ENCODE data around the gene ZNF195.
"Not testable (repeated sequence)": the region's sequence is repeated elsewhere in the genome, so short reads cannot be mapped to it uniquely, and the experiment has no call there.

ZNF195 gene

DNA sequence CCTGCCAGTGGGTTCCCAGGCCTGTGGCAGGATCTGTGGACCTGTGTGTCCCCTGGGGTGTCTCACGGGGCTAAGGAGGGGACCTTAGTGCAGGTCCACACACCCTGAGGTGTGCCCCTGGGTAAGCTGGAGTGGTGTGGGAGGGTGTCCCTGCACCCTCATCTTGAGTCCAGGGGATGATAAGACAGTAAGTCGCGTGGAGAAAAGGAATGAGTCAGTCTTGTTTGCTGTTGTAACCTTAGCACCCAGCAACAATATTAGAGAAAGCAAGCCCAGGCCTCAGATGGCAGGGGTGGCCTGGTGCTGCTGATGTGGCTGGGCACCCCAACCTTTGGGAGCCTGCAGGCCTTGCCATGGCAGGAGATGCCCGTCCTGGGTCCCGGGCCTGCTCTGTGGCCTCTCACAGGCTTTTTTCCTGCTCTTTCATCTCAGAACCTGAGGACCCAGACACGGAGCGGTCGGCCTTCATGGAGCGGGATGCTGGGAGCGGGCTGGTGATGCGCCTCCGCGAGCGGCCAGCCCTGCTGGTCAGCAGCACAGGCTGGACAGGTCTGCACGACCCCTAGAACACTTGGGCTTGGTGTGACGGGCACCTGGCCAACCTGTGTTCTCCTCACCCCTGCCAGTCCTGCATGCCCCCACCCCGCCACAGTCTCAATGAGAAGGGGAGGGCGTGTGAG, 23.4 kb upstream of the ZNF195 start:
- not testable (repeated sequence) for DNase-seq (ENCODE audit: low spot score)

DNA sequence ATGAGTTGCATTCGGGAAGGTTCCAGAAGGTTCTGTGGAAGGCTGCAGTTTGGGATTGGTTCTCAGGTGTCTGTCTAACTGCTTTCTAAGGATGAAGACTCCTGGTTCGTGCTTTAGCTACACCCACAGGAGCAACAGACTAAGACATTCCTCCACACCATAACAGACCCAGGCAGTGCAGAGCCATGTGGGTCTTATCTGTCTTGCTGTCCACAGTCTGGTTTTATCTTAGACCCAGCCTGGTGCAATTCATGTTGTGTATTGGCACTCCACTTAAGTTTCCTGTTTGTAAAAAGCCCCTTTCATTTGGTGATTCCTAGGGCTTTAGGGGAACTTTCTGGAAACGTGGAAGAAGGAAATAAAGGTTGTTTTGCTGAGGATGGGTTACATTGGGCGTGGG, 22.1 kb upstream of the ZNF195 start:
- not testable (repeated sequence) for DNase-seq (ENCODE audit: low spot score)

DNA sequence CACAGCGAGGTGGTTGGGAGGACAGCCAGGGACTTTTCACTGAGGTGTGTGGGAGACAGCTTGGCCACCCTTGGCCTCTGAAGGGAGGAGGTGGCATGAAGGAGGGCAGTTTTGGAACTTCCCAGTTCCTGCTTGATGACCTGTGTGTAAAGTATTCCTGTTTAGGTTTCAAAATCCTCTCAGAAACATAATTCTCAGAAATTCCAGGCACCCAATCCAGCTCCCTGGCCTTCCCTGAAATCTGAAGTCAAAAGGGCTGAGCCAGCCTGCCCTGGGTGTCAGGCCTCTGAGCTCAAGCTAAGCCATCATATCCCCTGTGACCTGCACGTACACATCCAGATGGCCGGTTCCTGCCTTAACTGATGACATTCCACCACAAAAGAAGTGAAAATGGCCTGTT, 19.6 kb upstream of the ZNF195 start:
- not testable (repeated sequence) for DNase-seq (ENCODE audit: low spot score)

DNA sequence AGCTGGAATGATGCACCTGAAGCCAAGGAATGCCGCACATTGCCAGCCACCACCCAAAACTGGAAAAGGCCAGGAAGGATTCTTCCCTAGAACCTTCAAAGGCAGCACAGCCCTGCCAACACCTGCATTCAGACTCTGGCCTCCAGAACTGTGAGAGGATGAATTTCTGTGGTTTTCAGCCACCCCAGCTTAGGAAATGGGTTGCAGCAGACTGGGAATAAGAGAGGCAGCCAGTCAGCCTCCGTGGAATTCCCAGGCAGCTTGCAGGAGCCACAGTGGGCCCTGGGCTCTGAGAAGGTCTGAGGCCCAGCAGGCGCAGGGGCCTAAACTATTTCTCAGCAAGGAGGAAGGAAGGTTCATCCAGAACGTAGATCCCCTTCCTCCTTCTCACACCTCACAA, 19.2 kb upstream of the ZNF195 start:
- DNase-seq (ENCODE audit: low spot score) = not testable (repeated sequence)

DNA sequence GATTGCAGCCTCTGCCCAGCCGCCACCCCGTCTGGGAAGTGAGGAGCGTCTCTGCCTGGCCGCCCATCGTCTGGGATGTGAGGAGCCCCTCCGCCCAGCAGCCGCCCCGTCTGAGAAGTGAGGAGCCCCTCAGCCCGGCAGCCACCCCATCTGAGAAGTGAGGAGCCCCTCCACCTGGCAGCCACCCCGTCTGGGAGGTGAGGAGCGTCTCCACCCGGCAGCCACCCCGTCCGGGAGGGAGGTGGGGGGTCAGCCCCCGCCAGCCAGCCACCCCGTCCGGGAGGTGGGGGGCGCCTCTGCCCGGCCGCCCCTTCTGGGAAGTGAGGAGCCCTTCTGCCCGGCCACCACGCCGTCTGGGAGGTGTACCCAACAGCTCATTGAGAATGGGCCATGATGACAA, 18.3 kb upstream of the ZNF195 start:
- DNase-seq (ENCODE audit: low spot score) = not testable (repeated sequence)

DNA sequence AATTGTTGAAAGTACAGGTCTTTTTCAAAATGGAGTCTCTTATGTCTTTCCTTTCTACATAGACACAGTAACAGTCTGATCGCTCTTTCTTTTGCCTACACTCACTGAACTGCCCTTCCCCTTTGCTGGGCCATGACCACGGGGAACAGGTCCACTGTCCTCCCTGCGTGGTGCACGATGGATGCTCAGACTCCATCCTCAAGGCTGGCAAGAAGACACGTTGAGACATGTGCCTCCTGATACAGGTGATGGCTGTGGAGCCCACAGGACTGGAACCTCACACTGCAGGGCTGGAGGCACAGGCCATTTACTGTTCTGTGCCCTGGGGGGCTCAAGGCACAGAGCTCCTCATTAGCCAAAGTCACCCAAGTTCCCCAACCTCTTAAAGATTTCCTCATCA, 16.5 kb upstream of the ZNF195 start:
- not testable (repeated sequence) for DNase-seq (ENCODE audit: low spot score)

DNA sequence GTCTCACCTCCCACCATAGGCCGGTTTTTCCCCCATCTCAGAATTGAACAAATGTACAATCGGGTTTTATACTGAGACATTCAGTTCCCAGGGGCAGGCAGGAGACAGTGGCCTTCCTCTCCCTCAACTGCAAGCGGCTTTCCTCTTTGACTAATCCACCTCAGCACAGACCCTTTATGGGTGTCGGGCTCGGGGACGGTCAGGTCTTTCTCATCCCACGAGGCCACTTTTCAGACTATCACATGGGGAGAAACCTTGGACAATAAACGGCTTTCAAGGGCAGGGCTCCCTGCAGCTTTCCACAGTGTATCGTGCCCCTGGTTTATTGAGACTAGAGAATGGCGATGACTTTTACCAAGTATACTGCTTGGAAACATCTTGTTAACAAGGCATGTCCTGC, 16.0 kb upstream of the ZNF195 start:
- DNase-seq (ENCODE audit: low spot score) = not testable (repeated sequence)

DNA sequence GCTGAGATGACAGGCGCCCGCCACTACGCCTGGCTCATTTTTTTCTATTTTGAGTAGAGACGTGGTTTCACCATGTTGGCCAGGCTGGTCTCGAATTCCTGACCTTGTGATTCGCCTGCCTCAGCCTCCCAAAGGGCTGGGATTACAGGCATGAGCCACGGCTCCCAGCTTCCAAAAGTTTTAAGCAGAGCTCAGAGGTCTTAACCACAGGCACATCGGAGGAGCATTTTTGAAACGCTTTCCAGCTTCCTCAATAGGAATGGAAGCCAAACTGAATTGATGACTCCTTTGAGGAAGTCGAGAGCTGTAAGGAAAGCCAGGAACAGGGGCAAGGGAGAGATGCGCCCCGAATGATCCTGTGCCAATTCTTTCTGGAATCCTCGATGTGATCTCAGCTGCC, 14.5 kb upstream of the ZNF195 start:
- DNase-seq (ENCODE audit: low spot score) = not testable (repeated sequence)

DNA sequence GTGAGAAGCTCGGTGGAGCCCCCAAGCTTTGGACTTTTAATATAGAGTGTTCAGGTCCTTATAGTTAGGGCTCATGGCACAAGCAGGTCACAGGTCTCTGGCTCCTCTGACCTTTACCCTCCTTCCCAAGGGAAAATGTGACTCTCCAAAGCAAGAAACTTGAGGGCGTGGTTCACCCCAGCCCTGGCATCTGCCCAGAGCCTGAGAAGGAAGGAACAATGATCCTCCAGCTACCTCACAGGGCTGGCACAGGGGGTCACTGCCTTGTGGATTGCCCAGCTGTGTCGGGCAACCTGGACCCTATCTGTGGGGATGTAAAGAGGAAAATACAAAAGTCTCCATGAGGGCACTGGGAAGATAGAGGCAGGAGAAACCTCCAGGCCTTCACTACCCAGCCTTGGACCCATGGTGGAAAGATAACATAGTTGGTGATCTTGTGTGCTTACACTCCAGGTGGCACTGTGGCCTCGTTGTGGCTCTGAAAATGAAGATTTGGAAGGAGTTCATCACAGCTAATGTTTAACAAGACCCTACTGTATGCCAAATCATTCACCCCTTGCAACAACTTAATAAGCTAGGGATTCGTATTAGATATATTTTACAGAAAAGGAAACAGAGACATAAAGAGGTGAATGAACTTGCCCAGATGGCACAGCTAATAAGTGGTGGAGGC, 3.8 kb upstream of the ZNF195 start:
- no peak for DNase-seq (ENCODE audit: low spot score)

DNA sequence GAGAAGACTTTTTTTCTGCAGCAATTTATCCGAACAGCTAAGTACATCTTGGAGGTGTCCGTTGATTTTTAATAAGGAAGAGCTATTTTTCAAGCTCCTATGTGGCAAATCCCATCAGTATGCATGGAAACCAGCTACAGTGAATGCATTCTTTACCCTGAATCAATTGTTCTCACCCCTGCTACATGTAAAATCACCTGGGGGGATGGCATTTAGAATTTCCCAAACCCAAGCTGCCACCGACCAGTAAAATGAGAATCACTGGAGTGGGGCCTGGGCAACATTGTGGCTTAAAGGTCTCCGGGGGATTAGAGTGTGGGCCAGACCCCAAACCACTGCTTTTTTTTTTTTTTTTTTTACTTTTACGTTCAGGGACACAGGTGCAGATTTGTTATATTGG, 2.8 kb upstream of the ZNF195 start:
- no peak for DNase-seq (ENCODE audit: low spot score)

DNA sequence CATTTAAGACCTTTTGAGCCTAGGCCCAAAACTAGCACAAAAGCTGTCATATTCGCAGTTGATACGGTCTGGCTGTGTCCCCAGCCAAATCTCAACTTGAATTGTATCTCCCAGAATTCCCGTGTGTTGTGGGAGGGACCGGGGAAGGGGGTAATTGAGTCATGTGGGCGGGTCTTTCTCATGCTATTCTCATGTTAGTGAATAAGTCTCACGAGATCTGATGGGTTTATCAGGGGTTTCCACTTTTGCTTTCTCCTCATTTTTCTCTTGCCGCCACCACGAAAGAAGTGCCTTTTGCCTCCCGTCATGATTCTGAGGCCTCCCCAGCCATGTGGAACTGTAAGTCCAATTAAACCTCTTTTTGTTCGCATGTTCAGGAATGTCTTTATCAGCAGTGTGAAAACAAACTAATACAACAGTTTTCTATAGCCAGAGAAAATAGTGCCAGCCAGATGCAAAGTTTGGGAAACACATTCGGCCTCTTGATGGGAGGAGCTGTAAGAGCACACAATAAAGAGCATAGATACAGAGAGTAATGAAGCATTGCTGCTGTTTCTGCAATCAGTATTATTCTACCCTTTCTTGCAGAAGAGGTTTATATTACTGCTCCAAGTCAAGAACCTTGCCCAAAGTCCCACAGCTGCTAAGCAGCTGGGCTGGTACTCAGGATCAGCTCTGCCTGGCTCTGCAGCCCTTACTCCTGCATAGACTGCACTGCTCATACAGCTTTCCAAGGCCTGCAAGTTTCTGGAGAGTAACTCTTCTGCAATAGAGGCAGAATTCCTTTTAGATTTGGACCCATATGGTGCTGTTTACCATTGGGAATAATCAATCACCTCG, 2.0 kb upstream of the ZNF195 start:
- DNase-seq (ENCODE audit: low spot score) = no peak

DNA sequence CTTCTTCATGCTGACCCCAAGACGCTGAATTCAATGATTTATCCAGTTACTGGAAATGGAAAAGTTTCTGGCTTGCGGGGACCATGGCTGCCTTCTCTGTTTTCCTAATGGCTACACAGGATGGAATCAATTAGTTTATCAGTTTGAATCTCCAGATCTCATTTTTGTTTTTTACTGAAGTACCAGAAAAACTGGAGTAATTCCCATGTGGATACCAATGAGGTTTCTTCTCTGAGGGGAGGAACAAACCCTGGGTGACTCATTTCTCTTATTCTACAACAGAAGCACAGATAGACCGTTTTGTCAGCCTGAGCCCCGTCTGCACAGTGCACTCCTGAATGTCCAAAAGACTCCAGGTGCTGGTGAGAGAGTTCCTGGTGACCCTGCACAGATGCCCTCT, 3.4 kb downstream of the ZNF195 start:
- DNase-seq (ENCODE audit: low spot score) = peak; percentile 17

DNA sequence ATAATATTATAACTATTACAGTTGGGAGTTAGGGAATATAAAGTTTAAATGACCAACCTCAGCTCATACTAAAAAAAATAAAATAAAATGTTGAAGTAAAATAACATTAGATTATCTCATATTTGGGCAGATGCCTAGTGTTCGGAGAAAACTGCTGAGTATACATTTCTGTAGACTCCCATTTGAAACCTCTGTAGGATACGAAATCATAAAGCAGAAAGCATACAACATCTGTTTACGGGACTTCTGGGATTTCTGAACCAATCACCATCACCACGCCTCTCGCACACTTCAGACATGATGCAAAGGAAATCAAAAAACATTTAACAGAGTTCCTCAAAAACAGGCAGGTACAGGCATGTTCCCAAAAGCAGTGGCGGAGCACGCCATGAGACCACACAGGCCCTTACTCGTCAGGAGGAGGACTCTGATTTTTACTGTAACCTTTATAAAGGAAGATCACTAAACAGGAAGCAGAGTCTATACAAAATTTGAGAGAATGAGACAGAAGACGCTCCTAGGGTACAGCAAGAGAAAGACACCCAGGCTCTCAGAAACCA, 8.6 kb downstream of the ZNF195 start:
- no peak for DNase-seq (ENCODE audit: low spot score)

DNA sequence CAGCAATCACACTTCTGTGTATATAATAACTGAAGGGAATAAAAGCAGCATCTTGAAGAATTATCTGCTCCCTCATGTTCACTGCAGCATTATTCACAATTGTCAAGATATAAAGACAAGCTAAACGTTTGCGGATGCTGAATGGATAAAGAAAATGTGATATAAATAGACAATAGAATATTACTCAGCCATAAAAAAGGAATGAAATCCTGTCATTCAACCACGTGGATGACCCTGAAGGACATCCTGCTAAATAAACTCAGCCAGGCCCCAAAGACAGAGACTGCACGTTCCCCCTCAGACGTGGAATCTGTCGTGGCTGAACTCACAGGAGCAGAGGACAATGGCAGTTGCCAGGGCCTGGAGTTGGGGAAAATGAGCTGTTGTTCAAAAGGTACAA, 9.6 kb downstream of the ZNF195 start:
- DNase-seq (ENCODE audit: low spot score) = no peak

DNA sequence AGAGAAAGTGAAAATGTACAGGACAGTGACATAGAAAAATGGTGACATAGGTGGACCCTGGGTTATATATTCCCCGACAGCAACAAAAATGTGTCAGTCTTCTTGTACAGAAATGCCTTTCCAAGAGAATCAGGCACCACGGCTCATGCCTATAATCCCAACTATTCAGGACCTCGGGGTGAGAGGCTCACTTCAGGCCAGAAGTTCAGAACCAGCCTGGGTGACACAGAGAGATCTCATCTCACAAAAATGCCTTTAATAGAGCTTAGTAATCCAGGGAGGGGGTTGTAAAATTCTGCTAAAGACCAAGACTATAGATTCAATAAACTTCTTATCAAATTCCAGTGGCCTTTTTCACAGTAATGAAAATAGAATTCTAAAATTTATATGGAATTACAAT, 10.7 kb downstream of the ZNF195 start:
- no peak for DNase-seq (ENCODE audit: low spot score)

DNA sequence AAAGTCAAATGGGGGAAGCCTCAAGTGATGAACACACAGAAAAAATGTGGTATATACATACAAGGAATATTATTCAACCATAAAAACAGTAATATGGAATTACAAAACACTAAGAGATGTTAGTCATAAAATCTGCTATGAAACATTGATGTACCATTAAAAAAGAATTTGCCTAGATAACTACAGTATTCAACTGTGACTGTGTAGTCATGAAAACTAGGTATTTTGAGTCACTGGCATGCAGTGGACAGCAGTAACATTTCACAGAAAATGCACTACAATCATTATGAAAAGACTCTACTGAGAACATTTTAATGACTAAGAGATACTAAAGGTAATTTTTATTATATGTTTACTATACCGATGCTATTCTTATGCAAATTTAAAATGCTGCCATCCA, 11.7 kb downstream of the ZNF195 start:
- no peak for DNase-seq (ENCODE audit: low spot score)

DNA sequence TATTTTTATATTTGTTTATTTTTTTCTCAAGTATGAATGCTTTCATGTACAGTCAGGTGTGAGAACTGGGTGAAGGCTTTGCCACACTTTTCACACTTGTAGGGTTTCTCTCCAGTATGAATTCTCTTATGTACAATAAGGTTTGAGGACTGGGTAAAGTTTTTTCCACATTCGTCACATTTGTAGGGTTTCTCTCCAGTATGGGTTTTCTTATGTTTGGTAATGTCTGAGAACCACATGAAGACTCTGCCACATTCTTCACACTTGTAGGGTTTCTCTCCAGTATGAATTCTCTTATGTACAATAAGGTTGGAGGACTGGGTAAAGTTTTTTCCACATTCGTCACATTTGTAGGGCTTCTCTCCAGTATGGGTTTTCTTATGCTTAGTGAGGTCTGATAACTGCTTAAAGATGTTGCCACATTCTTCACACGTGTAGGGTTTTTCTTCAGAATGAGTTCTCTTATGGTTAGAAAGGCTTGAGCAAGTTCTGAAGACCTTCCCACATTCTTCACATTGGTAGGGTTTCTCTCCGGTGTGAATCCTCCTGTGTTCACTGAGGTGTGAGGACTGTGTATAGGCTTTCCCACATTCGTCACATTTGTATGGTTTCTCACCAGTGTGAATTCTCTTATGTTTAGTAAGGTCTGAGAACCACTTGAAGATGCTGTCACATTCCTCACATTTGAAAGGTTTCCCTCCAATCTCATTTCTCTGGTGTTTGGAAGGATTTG, 19.7 kb downstream of the ZNF195 start:
- DNase-seq (ENCODE audit: low spot score) = no peak

DNA sequence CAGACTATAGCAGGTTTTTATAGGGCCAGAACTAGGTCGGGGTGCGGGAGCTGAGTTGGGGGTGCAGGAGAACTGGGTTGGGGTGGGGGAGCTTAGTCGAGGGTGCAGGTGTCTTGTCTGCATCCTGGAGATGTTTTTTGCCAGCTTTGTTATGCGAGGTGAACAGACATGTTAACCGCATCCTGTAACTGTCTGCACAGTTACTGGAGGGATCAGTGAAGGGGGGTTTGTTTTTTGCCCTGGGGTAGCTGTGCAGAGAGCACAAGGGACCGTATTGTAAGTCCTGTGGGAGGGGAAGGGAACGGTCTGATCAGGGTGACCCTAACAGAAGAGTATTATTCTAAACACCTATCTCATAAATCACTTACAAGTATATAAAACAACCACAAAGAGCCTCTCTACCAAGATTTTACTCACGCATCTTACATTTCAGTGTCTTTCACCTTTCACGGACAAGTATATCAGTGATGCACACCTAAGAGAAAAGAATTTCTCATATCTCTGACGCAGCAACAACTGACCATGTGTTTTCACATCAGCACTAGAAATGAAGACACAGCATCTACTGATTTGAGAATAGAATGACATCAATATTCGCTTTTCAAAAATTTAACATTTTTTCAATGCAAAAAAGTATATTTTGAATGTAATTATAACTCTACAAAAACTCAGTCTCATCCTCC, 20.8 kb downstream of the ZNF195 start:
- DNase-seq (ENCODE audit: low spot score) = no peak

DNA sequence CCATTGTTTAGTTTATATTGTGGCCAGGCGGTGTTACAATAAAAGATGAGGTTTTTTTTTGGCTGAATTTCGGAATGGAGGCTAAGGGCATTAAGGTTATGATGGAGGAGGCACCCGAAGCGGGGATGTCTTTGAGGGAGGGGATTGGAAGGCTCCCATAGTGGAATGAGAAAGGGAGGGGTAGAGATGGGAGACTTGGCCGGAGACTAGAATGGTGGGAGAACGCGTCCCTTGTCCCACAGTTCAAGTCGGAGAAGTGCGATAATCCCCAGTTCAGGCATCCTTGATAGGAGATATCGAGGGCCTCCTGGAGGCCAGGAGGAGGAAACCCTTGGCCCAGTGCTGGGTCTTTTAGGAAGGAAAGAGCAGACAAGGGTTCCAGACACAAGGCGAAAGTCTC, 21.6 kb downstream of the ZNF195 start:
- no peak for DNase-seq (ENCODE audit: low spot score)

DNA sequence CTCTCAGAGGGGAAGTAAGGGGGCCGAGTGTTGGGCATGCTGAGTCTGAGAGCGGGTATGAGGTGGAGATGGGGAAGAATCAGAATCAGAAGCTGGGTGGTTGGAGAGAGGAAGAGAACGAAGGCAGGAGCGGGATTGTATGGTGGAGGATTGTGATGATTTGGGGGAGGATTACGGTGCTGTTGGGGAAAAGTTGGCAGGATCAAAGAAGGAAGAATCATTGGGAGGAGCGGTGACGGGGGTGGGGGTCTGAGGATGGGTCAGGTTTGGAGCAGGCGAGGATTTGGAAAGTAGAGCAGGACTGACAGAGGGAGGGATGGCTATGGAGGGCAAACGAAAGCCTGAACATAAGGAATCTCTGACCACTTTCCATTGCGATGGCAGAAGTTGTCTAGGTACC, 22.1 kb downstream of the ZNF195 start:
- DNase-seq (ENCODE audit: low spot score) = no peak

DNA sequence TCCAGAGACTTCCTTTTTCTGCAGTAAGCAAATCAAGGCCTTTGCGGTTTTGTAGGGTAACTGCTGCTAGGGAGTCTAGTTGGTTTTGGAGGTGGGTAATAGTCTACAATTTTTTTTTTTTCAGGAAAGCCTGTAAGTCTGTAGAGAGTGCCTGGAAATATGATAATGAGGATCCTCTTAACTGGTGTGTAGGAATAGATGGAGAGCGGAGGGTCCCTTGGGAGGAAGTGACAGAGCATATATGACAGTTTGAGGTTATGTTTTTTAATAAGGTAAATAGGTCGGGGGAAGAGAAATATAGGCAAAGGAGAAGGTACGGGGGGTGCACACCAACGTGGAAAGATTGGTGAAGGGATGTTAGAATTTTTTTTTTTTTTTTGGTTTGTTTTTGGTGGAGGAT, 25.9 kb downstream of the ZNF195 start:
- DNase-seq (ENCODE audit: low spot score) = no peak

DNA sequence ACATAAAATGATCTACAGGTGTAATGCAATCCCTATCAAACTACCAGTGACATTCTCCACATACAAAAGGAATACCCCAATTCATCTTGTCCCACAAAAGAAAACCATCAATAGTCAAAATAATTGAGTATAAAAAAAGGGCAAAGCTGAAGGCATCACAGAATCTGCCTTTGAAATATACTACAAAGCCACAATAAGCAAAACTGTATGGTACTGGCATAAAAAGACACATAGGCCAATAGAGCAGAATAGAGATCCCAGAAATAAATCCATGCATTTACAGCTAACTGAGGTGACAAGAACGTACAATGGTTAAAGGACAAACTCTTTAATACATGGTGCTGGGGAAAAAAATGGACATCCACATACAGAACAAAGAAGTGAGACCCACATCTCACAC, 31.8 kb downstream of the ZNF195 start:
- DNase-seq (ENCODE audit: low spot score) = no peak

Data from hepatic stellate cell (primary cell).